Measurements from ENCODE around the gene RAB17. TPM values are rescaled to one million over a fixed set of nuclear protein-coding genes. Genes with fewer than 3 reads are reported as not detected.
A peak's percentile ranks its signal among the peaks of the same experiment; 100 is the strongest.
"Not testable (repeated sequence)": the region's sequence is repeated elsewhere in the genome, so short reads cannot be mapped to it uniquely, and the experiment has no call there.

Gene RAB17
- total RNA-seq, 2 experiments from 2014 or later = not detected

DNA sequence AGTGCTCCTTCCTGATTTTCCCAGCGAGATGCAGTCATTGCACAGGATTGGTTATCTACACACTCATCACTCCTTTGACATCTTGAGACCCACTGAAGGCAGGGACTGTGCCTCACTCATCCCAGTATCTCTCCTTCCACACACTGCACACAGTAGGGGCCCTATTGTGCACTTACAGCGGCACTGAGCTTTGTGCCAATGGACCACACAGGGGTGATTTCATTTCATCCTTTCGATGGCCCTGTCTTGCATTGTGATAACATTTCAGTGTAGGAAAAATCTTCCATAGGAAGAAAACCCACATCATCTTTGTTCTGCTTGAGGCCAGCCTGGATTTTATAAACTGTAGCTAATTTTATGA, 25.8 kb upstream of the RAB17 start:
- Mint-ChIP-seq H3K27ac (no peak overlapping the region), H3K27me3 (peaks cover 6% of the 10 kb centered on the region), H3K36me3 (ENCODE audit: low read depth) (no peaks in the 10 kb centered on the region), H3K9me3 (no peaks in the 10 kb centered on the region), H3K4me1 (peaks cover 38% of the 10 kb centered on the region), H3K4me3 (no peak overlapping the region)
- no peak for DNase-seq
- POLR2A ChIA-PET = no interaction called here
- CTCF ChIA-PET = interaction anchor here (1.3 to 1.5 kb wide), 2 partner anchors 19 to 57 kb away, joined by 4 to 6 read pairs; no protein-coding TSS in a partner anchor

DNA sequence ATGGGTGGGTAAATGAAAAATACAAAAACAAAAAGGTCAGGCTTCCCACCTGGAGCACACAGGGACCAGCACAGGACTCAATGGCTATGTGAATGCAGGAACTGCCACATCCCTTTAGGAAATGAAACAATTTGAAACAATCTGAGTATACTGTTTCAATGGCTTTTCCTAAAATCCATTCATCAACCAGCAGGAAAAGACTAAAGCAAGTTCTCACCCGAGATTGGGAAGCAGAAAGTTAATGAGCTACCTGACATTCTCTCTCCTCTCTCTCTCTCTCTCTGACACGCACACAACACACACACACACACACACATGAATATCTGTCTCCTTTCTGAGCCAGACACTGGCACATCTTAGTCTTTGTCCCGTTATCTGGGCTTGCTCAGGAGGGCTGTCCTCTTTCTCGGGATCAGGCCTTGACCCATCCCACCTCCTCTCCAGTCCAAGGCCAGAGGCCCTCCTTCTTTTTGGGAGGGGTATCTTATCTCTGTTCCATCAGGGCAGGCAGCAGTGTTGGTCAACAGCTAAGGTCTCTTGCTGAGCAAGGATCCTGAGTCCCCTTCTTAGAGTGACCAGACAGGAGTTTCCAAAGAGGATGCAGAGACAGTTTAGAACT, 25.2 kb upstream of the RAB17 start:
- ChIA-PET POLR2A (no interaction called here), CTCF (no interaction called here)

GRCh38 chr2:237614151-237614720, 23.7 kb upstream of the RAB17 start:
- Mint-ChIP-seq H3K27me3 (peaks cover 6% of the 10 kb centered on the region), H3K4me3 (no peak overlapping the region), H3K27ac (no peak overlapping the region), H3K9me3 (no peaks in the 10 kb centered on the region), H3K36me3 (ENCODE audit: low read depth) (no peaks in the 10 kb centered on the region), H3K4me1 (peaks cover 38% of the 10 kb centered on the region)
- ChIA-PET CTCF (interaction anchor here (1.4 kb wide), 1 partner anchor 26 kb away, joined by 3 read pairs; no protein-coding TSS in a partner anchor), POLR2A (no interaction called here)
- DNase-seq = no peak

More for the DNA sequence above, 25.2 kb upstream of the RAB17 start:
- Mint-ChIP-seq H3K27ac (peak overlapping the region; percentile 51), H3K36me3 (ENCODE audit: low read depth) (no peaks in the 10 kb centered on the region), H3K9me3 (no peaks in the 10 kb centered on the region), H3K27me3 (peaks cover 6% of the 10 kb centered on the region), H3K4me3 (no peak overlapping the region), H3K4me1 (peaks cover 38% of the 10 kb centered on the region)
- DNase-seq = no peak

- CTCF ChIA-PET = interaction anchor here (1.4 kb wide), 1 partner anchor 26 kb away, joined by 3 read pairs; no protein-coding TSS in a partner anchor
- H3K27ac Mint-ChIP-seq = no peak overlapping the region
- DNase-seq = no peak
- H3K9me3 Mint-ChIP-seq = no peaks in the 10 kb centered on the region
- peaks cover 5% of the 10 kb centered on the region for H3K27me3 Mint-ChIP-seq
- no peak overlapping the region for H3K4me3 Mint-ChIP-seq
- H3K4me1 Mint-ChIP-seq = peaks cover 38% of the 10 kb centered on the region
- POLR2A ChIA-PET = no interaction called here
- no peaks in the 10 kb centered on the region for H3K36me3 Mint-ChIP-seq (ENCODE audit: low read depth)
Measured at GRCh38 chr2:237613679-237614078, 23.1 kb upstream of the RAB17 start.

- CTCF ChIA-PET = no interaction called here
- no peak overlapping the region for H3K27ac Mint-ChIP-seq
- no peaks in the 10 kb centered on the region for H3K36me3 Mint-ChIP-seq (ENCODE audit: low read depth)
- peaks cover 2% of the 10 kb centered on the region for H3K27me3 Mint-ChIP-seq
- H3K9me3 Mint-ChIP-seq = no peaks in the 10 kb centered on the region
- H3K4me3 Mint-ChIP-seq = no peak overlapping the region
- POLR2A ChIA-PET = no interaction called here
- no peak for DNase-seq
- H3K4me1 Mint-ChIP-seq = peaks cover 35% of the 10 kb centered on the region
Measured at GRCh38 chr2:237612527-237613357, 22.2 kb upstream of the RAB17 start.

GRCh38 chr2:237606522-237606921, 16.0 kb upstream of the RAB17 start:
- H3K27me3 Mint-ChIP-seq; DNase-seq; H3K9me3 Mint-ChIP-seq; H3K36me3 Mint-ChIP-seq (ENCODE audit: low read depth); POLR2A ChIA-PET; H3K27ac Mint-ChIP-seq; H3K4me3 Mint-ChIP-seq: not testable (repeated sequence)
- H3K4me1 Mint-ChIP-seq = peaks cover 21% of the 10 kb centered on the region
- CTCF ChIA-PET = interaction anchor here (0.6 kb wide), 2 partner anchors 42 to 548 kb away, joined by 3 read pairs; no protein-coding TSS in a partner anchor

GRCh38 chr2:237604960-237605359, 14.4 kb upstream of the RAB17 start:
- DNase-seq = no peak
- ChIA-PET POLR2A (no interaction called here), CTCF (interaction anchor here (0.7 to 1.5 kb wide), 3 partner anchors 18 to 456 kb away, joined by 3 to 4 read pairs (median 4); partner anchors contain the start of gene SCLY)
- peak overlapping the region; percentile 58 for H3K27ac Mint-ChIP-seq
- H3K4me1 Mint-ChIP-seq = peaks cover 21% of the 10 kb centered on the region
- no peaks in the 10 kb centered on the region for H3K36me3 Mint-ChIP-seq (ENCODE audit: low read depth)
- no peak overlapping the region for H3K4me3 Mint-ChIP-seq
- no peaks in the 10 kb centered on the region for H3K9me3 Mint-ChIP-seq
- H3K27me3 Mint-ChIP-seq = peaks cover 2% of the 10 kb centered on the region

- Mint-ChIP-seq H3K36me3 (ENCODE audit: low read depth) (no peaks in the 10 kb centered on the region), H3K4me1 (peaks cover 21% of the 10 kb centered on the region), H3K27ac (peak overlapping the region; percentile 85), H3K9me3 (no peaks in the 10 kb centered on the region), H3K4me3 (no peak overlapping the region), H3K27me3 (peaks cover 2% of the 10 kb centered on the region)
- ChIA-PET POLR2A (no interaction called here), CTCF (interaction anchor here (0.7 to 1.5 kb wide), 4 partner anchors 13 to 456 kb away, joined by 3 to 4 read pairs (median 4); partner anchors contain the start of gene SCLY)
- DNase-seq = no peak
Measured at GRCh38 chr2:237604391-237604790, 13.9 kb upstream of the RAB17 start.

DNA sequence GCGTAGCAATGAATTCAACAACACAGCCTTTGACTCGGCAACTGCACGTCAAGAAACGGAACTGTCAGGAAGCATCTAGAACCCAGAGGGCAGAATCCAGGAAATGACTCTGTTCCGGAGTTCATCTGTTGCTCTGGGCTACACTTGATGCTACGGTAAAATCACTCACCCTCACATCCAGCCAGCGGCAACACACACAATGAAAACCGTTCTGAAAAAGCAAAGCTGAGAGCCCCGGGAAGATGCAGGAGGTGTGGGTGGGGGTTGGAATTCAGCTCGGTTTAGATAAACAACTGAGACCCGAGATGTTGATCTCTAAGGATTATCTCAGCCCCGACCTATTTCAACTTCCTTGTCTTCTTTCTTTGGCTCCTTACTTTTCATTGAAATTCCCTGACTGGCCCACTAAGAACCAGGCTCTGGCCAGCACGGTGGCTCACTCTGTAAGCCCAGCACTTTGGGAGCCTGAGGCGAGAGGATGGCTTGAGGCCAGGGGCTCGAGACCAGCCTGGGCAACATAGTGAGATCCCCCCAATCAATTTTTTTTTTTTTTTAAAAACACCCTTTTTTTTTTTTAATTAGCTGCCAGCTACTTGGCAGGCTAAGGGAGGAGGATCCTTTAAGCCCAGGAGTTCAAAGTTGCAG, 13.3 kb upstream of the RAB17 start:
- DNase-seq = peak; percentile 73
- Mint-ChIP-seq H3K4me3 (peak overlapping the region; percentile 10), H3K27me3 (peaks cover 2% of the 10 kb centered on the region), H3K27ac (peak overlapping the region; percentile 85), H3K4me1 (peaks cover 21% of the 10 kb centered on the region), H3K36me3 (ENCODE audit: low read depth) (no peaks in the 10 kb centered on the region), H3K9me3 (no peaks in the 10 kb centered on the region)
- ChIA-PET CTCF (interaction anchor here (0.7 to 1.5 kb wide), 5 partner anchors 13 to 457 kb away, joined by 3 to 4 read pairs (median 3); partner anchors contain the start of gene SCLY), POLR2A (no interaction called here)

GRCh38 chr2:237603049-237603717, 12.6 kb upstream of the RAB17 start:
- POLR2A ChIA-PET = no interaction called here
- H3K27ac Mint-ChIP-seq = peak overlapping the region; percentile 85
- DNase-seq = no peak
- H3K9me3 Mint-ChIP-seq = no peaks in the 10 kb centered on the region
- CTCF ChIA-PET = interaction anchor here (0.6 to 1.7 kb wide), 4 partner anchors 9 to 336 kb away, joined by 3 to 5 read pairs (median 4); no protein-coding TSS in a partner anchor
- H3K27me3 Mint-ChIP-seq = no peaks in the 10 kb centered on the region
- peaks cover 24% of the 10 kb centered on the region for H3K4me1 Mint-ChIP-seq
- H3K4me3 Mint-ChIP-seq = peak overlapping the region; percentile 10
- no peaks in the 10 kb centered on the region for H3K36me3 Mint-ChIP-seq (ENCODE audit: low read depth)

GRCh38 chr2:237602409-237602808, 11.9 kb upstream of the RAB17 start:
- DNase-seq = no peak
- H3K27ac Mint-ChIP-seq = peak overlapping the region; percentile 85
- CTCF ChIA-PET = interaction anchor here (0.6 to 1.7 kb wide), 4 partner anchors 8 to 337 kb away, joined by 3 to 5 read pairs (median 3); no protein-coding TSS in a partner anchor
- POLR2A ChIA-PET = no interaction called here
- H3K4me3 Mint-ChIP-seq = no peak overlapping the region
- H3K9me3 Mint-ChIP-seq = no peaks in the 10 kb centered on the region
- no peaks in the 10 kb centered on the region for H3K36me3 Mint-ChIP-seq (ENCODE audit: low read depth)
- H3K4me1 Mint-ChIP-seq = peaks cover 29% of the 10 kb centered on the region
- H3K27me3 Mint-ChIP-seq = no peaks in the 10 kb centered on the region

DNA sequence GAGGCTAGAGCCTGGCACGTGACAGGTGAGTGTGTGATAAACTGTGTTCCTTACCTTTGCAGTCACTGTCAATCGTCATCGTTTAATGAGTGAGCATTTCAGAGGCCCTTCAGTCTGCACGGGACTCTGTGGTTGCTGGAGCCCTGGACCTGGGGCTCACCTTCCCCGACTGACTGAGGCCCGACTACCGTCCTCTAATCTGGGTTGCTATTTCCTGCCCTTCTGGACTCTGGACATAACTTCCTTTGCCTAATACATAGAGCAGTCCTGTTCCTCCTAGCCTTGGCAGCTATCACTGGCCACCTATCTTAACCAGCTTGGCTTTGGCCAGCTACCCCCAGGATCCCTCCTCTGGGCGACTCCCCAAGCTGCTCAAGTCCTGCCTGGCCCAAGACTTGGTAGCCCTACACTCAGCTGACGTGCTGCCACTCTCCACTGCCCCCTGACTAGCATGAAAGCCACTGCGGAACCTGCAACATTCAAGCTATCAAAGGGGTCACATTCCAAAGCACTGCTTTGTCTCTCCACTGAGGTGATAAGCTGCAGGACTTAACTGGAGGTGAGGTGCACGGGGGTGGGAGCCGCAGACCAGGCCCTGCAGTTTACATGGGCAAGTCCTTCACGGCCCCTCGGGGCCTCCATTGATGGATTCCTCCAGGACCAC, 11.1 kb upstream of the RAB17 start:
- ChIA-PET CTCF (interaction anchor here (0.6 to 1.7 kb wide), 4 partner anchors 8 to 726 kb away, joined by 3 to 5 read pairs (median 4); no protein-coding TSS in a partner anchor), POLR2A (no interaction called here)

More for the DNA sequence above, 11.1 kb upstream of the RAB17 start:
- Mint-ChIP-seq H3K4me1 (peaks cover 29% of the 10 kb centered on the region), H3K36me3 (ENCODE audit: low read depth) (no peaks in the 10 kb centered on the region), H3K4me3 (no peak overlapping the region), H3K9me3 (no peaks in the 10 kb centered on the region), H3K27me3 (no peaks in the 10 kb centered on the region), H3K27ac (no peak overlapping the region)
- no peak for DNase-seq
